HCT116 (cell line): Measurements from ENCODE around the gene MAIP1. TPM values are rescaled to one million over a fixed set of nuclear protein-coding genes. Genes with fewer than 3 reads are reported as not detected.

ENCODE experiments used
- ATAC-seq: fragments of 200-7000 bp; cut with Tn5 transposase; 2 replicates; pipeline ENCODE4 v1.9.1; 2020; ENCODE audit warnings: mild to moderate bottlenecking, moderate library complexity
- BruUV-seq: library from RNA; stranded (reverse); fragments of 400-500 nt; replicated peaks from 2 replicates; lab custom pipeline; 2021; lab: Mats Ljungman, UMichigan
- CTCF ChIA-PET: fragments of 300-600 bp; sonication (Branson Sonifier 250); formaldehyde crosslinking; loops from one replicate; lab custom pipeline; 2021; ENCODE audit warnings: antibody characterized with exemption; lab: Charles Lee
- POLR2A ChIA-PET: fragments of 300-600, 350-600 bp; sonication (Branson Sonifier 250); formaldehyde crosslinking; loops from one replicate; lab custom pipeline; 2021; ENCODE audit warnings: antibody characterized with exemption; lab: Charles Lee
- RAD21 ChIA-PET, 2 experiments: fragments of 300-600 bp; sonication (Branson Sonifier 250); formaldehyde crosslinking; loops; one replicate each; lab custom pipeline; 2023; ENCODE audit warnings: low total read pairs in 2 of 2; ENCODE audit not compliant: uncharacterized antibody in 2 of 2, unreplicated experiment in 2 of 2, low non-redundant PET in 1 of 2; lab: Charles Lee
- DNase-seq: peaks from one replicate; pipeline ENCODE4 v3.0.0-alpha.2; 2010; ENCODE audit warnings: low read depth, low spot score
- H2AFZ ChIP-seq: fragments of 200-600 bp; shearing (Covaris generic), sonication (generic); 2 replicates; pipeline ENCODE4 v1.6.1; 2017; ENCODE audit warnings: low read depth, mixed run types, mixed read lengths, antibody characterized with exemption, low read length; ENCODE audit not compliant: poor library complexity, severe bottlenecking
- H3K27ac ChIP-seq: 2 replicates; pipeline ENCODE4 v1.5.1; 2012; ENCODE audit warnings: low read depth, low read length
- H3K27me3 ChIP-seq: fragments of 200-600 bp; sonication (generic); 2 replicates; pipeline ENCODE4 v1.6.1; 2016; ENCODE audit warnings: mixed run types, low read length, mixed read lengths; ENCODE audit not compliant: insufficient read depth
- H3K36me3 ChIP-seq, 2 experiments: fragments of 200-500 bp in 1 of 2; fragments of 200-600 bp in 1 of 2; sonication (Bioruptor generic) in 1 of 2; sonication (generic) in 1 of 2; 2 replicates each; pipeline versions ENCODE4 v1.5.1 to v1.6.1; 2014 to 2016; ENCODE audit warnings: low read length in 2 of 2, inconsistent platforms in 1 of 2, mixed read lengths in 1 of 2, mixed run types in 1 of 2; ENCODE audit not compliant: insufficient read depth in 2 of 2, control insufficient read depth in 1 of 2
- H3K4me1 ChIP-seq, 2 experiments: fragments of 200-600 bp in 1 of 2; sonication (generic) in 1 of 2; 2 replicates each; pipeline versions ENCODE4 v1.5.1 to v1.6.1; 2012 to 2017; ENCODE audit warnings: low read length in 2 of 2, inconsistent platforms in 1 of 2, mild to moderate bottlenecking in 1 of 2, mixed read lengths in 1 of 2, mixed run types in 1 of 2, moderate library complexity in 1 of 2; ENCODE audit not compliant: insufficient read depth in 2 of 2, control insufficient read depth in 1 of 2
- H3K4me2 ChIP-seq: fragments of 200-600 bp; sonication (generic); 2 replicates; pipeline ENCODE4 v1.6.1; 2017; ENCODE audit warnings: mixed run types, low read length, mixed read lengths
- H3K4me3 ChIP-seq, 2 experiments: fragments of 200-600 bp in 1 of 2; sonication (generic) in 1 of 2; replicated peaks in 1 of 2; 2 replicates each; pipeline ENCODE4 v1.5.1; 2011 to 2016; ENCODE audit warnings: low read length in 2 of 2, control low read depth in 1 of 2, low read depth in 1 of 2, mild to moderate bottlenecking in 1 of 2, mixed read lengths in 1 of 2, mixed run types in 1 of 2
- H3K79me2 ChIP-seq: fragments of 200-600 bp; sonication (generic); 2 replicates; pipeline ENCODE4 v1.6.1; 2017; ENCODE audit warnings: mild to moderate bottlenecking, mixed run types, low read length, moderate library complexity, mixed read lengths; ENCODE audit not compliant: insufficient read depth
- H3K9ac ChIP-seq: fragments of 200-600 bp; sonication (generic); 2 replicates; pipeline ENCODE4 v1.6.1; 2016; ENCODE audit warnings: low read length, mixed read lengths
- H3K9me2 ChIP-seq: fragments of 200-600 bp; sonication (generic), shearing (Covaris generic); 2 replicates; pipeline ENCODE4 v1.6.1; 2017; ENCODE audit warnings: mixed run types, mild to moderate bottlenecking, moderate library complexity; ENCODE audit not compliant: insufficient read depth
- H3K9me3 ChIP-seq, 2 experiments: fragments of 200-500 bp in 1 of 2; fragments of 200-600 bp in 1 of 2; sonication (Bioruptor generic) in 1 of 2; sonication (generic) in 1 of 2; 2 replicates each; pipeline ENCODE4 v1.6.1; 2014 to 2017; ENCODE audit warnings: low read length in 2 of 2, mixed read lengths in 2 of 2, inconsistent platforms in 1 of 2, low read depth in 1 of 2, mild to moderate bottlenecking in 1 of 2, mixed run types in 1 of 2, moderate library complexity in 1 of 2; ENCODE audit not compliant: control insufficient read depth in 1 of 2, insufficient read depth in 1 of 2
- H4K20me1 ChIP-seq: fragments of 200-600 bp; sonication (generic), shearing (Covaris generic); 2 replicates; pipeline ENCODE4 v1.6.1; 2017; ENCODE audit warnings: mixed run types, mild to moderate bottlenecking, moderate library complexity; ENCODE audit not compliant: insufficient read depth
- CEBPB ChIP-seq: IDR thresholded peaks from 2 replicates; pipeline ENCODE4 v1.6.1; 2012; ENCODE audit warnings: low read depth
- EGR1 ChIP-seq: IDR thresholded peaks from 2 replicates; pipeline ENCODE4 v1.6.1; 2012; ENCODE audit warnings: low read depth
- ELF1 ChIP-seq: IDR thresholded peaks from 2 replicates; pipeline ENCODE4 v1.6.1; 2012; ENCODE audit warnings: low read depth, borderline replicate concordance
- EZH2 ChIP-seq: fragments of 200-600 bp; sonication (generic); IDR thresholded peaks from 2 replicates; pipeline ENCODE4 v1.6.1; 2017; ENCODE audit warnings: antibody characterized with exemption, mixed run types
- EZH2phosphoT487 ChIP-seq: fragments of 200-600 bp; IDR thresholded peaks from 2 replicates; pipeline ENCODE4 v1.6.1; 2018; ENCODE audit warnings: antibody characterized with exemption, borderline replicate concordance
- FOSL1 ChIP-seq: IDR thresholded peaks from 2 replicates; pipeline ENCODE4 v1.6.1; 2012; ENCODE audit warnings: low read depth
- POLR2A ChIP-seq: IDR thresholded peaks from 2 replicates; pipeline ENCODE4 v1.7.0; 2011; ENCODE audit warnings: borderline replicate concordance; ENCODE audit not compliant: insufficient read depth, insufficient read length; ENCODE audit errors: extremely low read depth
- POLR2AphosphoS5 ChIP-seq: IDR thresholded peaks from 2 replicates; pipeline ENCODE4 v1.6.1; 2011; ENCODE audit warnings: mild to moderate bottlenecking, low read depth, low read length, moderate library complexity
- RAD21 ChIP-seq: IDR thresholded peaks from 2 replicates; pipeline ENCODE4 v1.6.1; 2012; ENCODE audit warnings: low read depth, mild to moderate bottlenecking
- SIN3A ChIP-seq: IDR thresholded peaks from 2 replicates; pipeline ENCODE4 v1.6.1; 2012; ENCODE audit warnings: low read depth
- SP1 ChIP-seq: IDR thresholded peaks from 2 replicates; pipeline ENCODE4 v1.6.1; 2012; ENCODE audit warnings: low read depth
- TCF7L2 ChIP-seq: IDR thresholded peaks from 2 replicates; pipeline ENCODE4 v1.7.0; 2011; ENCODE audit warnings: borderline replicate concordance, inconsistent platforms; ENCODE audit not compliant: insufficient read depth, insufficient read length; ENCODE audit errors: extremely low read depth
- YY1 ChIP-seq: IDR thresholded peaks from 2 replicates; pipeline ENCODE4 v1.6.1; 2011; ENCODE audit warnings: low read length, low read depth, moderate library complexity, mild to moderate bottlenecking; ENCODE audit not compliant: insufficient replicate concordance; ENCODE audit errors: extremely low read depth
- ZFX ChIP-seq: fragments of 450-650 bp; IDR thresholded peaks from 2 replicates; pipeline ENCODE4 v1.6.1; 2017
- ZNF274 ChIP-seq: fragments of 200-500 bp; sonication (Bioruptor generic); IDR thresholded peaks from 2 replicates; pipeline ENCODE4 v1.6.1; 2014; ENCODE audit warnings: mild to moderate bottlenecking, low read depth, low read length, inconsistent platforms
- intact Hi-C: fragments of 100-400 bp; cut with micrococcal nuclease; formaldehyde crosslinking; loops from 2 replicates; pipeline ENCODE4 v1.10.0; 2022
- total RNA-seq: library from RNA; stranded (reverse); gene quantifications from one replicate; pipeline ENCODE4 v1.2.1, GENCODE V29; 2021; ENCODE audit not compliant: unreplicated experiment
- TF ChIP-seq, protein P1 (sequence below): IDR thresholded peaks from 2 replicates; pipeline ENCODE4 v1.6.1; 2012
- TF ChIP-seq, protein P2 (sequence below), 3 experiments: fragments of 200-600 bp in 1 of 3; sonication (generic) in 1 of 3; IDR thresholded peaks in 2 of 3; conservative IDR thresholded peaks in 1 of 3; 2 replicates each; pipeline ENCODE4 v1.5.1; 2012 to 2017; ENCODE audit warnings: low read depth in 2 of 3, low read length in 2 of 3, antibody characterized with exemption in 1 of 3, borderline replicate concordance in 1 of 3, control low read depth in 1 of 3, mild to moderate bottlenecking in 1 of 3, mixed read lengths in 1 of 3, mixed run types in 1 of 3, moderate library complexity in 1 of 3; ENCODE audit not compliant: insufficient read depth in 1 of 3
- TF ChIP-seq, protein P3 (sequence below): IDR thresholded peaks from 2 replicates; pipeline ENCODE4 v1.6.1; 2011; ENCODE audit warnings: mild to moderate bottlenecking, low read length, moderate library complexity; ENCODE audit not compliant: insufficient replicate concordance; ENCODE audit errors: extremely low read depth
- TF ChIP-seq, protein P4 (sequence below): IDR thresholded peaks from 2 replicates; pipeline ENCODE4 v1.6.1; 2012; ENCODE audit warnings: low read depth

The MAIP1 gene
- total RNA-seq, 1 experiment from 2014 or later, result 32.5 TPM

GRCh38 chr2:200003444-200003843 lies 48.1 kb downstream of the MAIP1 start:
- H3K27me3 ChIP-seq, result no peaks in the 10 kb centered on the region
- H3K9me3 ChIP-seq, result no peaks in the 10 kb centered on the region
- ATAC-seq (no peak), DNase-seq (no peak)
- no peaks in the 10 kb centered on the region for H3K9me2 ChIP-seq
- no peak overlapping the region for H2AFZ ChIP-seq
- no peaks in the 10 kb centered on the region for H3K36me3 ChIP-seq
- BruUV-seq, result no TSS peak
- RAD21 ChIA-PET, result interaction anchor here in 1 of 2 experiments (0.6 kb wide), 1 partner anchor 421 kb away, joined by 4 read pairs; no protein-coding TSS in a partner anchor
- H3K4me1 ChIP-seq, result peaks cover 0 to 5% of the 10 kb centered on the region in 2 experiments; a peak in 1 of 4 replicates
- no peak overlapping the region for H3K27ac ChIP-seq
- no peak for TF ChIP-seq TCF7L2
- TF ChIP-seq SP1, result no peak
- no peak for TF ChIP-seq ZFX
- TF ChIP-seq, protein P1, sequence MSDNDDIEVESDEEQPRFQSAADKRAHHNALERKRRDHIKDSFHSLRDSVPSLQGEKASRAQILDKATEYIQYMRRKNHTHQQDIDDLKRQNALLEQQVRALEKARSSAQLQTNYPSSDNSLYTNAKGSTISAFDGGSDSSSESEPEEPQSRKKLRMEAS, result no peak
- TF ChIP-seq, protein P2, sequence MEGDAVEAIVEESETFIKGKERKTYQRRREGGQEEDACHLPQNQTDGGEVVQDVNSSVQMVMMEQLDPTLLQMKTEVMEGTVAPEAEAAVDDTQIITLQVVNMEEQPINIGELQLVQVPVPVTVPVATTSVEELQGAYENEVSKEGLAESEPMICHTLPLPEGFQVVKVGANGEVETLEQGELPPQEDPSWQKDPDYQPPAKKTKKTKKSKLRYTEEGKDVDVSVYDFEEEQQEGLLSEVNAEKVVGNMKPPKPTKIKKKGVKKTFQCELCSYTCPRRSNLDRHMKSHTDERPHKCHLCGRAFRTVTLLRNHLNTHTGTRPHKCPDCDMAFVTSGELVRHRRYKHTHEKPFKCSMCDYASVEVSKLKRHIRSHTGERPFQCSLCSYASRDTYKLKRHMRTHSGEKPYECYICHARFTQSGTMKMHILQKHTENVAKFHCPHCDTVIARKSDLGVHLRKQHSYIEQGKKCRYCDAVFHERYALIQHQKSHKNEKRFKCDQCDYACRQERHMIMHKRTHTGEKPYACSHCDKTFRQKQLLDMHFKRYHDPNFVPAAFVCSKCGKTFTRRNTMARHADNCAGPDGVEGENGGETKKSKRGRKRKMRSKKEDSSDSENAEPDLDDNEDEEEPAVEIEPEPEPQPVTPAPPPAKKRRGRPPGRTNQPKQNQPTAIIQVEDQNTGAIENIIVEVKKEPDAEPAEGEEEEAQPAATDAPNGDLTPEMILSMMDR (IDR thresholded peaks at IDR 0.05 in 2 of 3, conservative IDR thresholded peaks at IDR 0.05 in 1 of 3; ENCODE audit: borderline replicate concordance in 1 of 3, insufficient read depth in 1 of 3, low read depth in 2 of 3, low read length in 2 of 3), result no peak
- no peak for TF ChIP-seq EZH2
- TF ChIP-seq, protein P3, sequence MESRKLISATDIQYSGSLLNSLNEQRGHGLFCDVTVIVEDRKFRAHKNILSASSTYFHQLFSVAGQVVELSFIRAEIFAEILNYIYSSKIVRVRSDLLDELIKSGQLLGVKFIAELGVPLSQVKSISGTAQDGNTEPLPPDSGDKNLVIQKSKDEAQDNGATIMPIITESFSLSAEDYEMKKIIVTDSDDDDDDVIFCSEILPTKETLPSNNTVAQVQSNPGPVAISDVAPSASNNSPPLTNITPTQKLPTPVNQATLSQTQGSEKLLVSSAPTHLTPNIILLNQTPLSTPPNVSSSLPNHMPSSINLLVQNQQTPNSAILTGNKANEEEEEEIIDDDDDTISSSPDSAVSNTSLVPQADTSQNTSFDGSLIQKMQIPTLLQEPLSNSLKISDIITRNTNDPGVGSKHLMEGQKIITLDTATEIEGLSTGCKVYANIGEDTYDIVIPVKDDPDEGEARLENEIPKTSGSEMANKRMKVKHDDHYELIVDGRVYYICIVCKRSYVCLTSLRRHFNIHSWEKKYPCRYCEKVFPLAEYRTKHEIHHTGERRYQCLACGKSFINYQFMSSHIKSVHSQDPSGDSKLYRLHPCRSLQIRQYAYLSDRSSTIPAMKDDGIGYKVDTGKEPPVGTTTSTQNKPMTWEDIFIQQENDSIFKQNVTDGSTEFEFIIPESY, result no peak
- TF ChIP-seq, protein P4, sequence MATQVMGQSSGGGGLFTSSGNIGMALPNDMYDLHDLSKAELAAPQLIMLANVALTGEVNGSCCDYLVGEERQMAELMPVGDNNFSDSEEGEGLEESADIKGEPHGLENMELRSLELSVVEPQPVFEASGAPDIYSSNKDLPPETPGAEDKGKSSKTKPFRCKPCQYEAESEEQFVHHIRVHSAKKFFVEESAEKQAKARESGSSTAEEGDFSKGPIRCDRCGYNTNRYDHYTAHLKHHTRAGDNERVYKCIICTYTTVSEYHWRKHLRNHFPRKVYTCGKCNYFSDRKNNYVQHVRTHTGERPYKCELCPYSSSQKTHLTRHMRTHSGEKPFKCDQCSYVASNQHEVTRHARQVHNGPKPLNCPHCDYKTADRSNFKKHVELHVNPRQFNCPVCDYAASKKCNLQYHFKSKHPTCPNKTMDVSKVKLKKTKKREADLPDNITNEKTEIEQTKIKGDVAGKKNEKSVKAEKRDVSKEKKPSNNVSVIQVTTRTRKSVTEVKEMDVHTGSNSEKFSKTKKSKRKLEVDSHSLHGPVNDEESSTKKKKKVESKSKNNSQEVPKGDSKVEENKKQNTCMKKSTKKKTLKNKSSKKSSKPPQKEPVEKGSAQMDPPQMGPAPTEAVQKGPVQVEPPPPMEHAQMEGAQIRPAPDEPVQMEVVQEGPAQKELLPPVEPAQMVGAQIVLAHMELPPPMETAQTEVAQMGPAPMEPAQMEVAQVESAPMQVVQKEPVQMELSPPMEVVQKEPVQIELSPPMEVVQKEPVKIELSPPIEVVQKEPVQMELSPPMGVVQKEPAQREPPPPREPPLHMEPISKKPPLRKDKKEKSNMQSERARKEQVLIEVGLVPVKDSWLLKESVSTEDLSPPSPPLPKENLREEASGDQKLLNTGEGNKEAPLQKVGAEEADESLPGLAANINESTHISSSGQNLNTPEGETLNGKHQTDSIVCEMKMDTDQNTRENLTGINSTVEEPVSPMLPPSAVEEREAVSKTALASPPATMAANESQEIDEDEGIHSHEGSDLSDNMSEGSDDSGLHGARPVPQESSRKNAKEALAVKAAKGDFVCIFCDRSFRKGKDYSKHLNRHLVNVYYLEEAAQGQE, result no peak
- no peak for TF ChIP-seq ELF1
- no peak for TF ChIP-seq ZNF274
- no peak for TF ChIP-seq FOSL1
- TF ChIP-seq RAD21, result no peak
- TF ChIP-seq CEBPB, result no peak
- TF ChIP-seq EZH2phosphoT487, result no peak
- no peak for TF ChIP-seq POLR2AphosphoS5
- no peak for TF ChIP-seq EGR1
- TF ChIP-seq YY1, result no peak
- TF ChIP-seq POLR2A, result no peak
- TF ChIP-seq SIN3A, result no peak
- no peaks in the 10 kb centered on the region for H4K20me1 ChIP-seq
- intact Hi-C loops, result no loop called here
- H3K9ac ChIP-seq, result no peak overlapping the region
- POLR2A ChIA-PET, result no interaction called here
- H3K4me2 ChIP-seq, result no peak overlapping the region
- no peak overlapping the region for H3K4me3 ChIP-seq
- no peaks in the 10 kb centered on the region for H3K79me2 ChIP-seq
- CTCF ChIA-PET, result interaction anchor here (0.9 kb wide), 1 partner anchor 480 kb away, joined by 3 read pairs; no protein-coding TSS in a partner anchor
